GM23248 (cell line): ENCODE data around the gene LRMDA.

Source experiments
- EZH2 ChIP-seq: fragments of 200-600 bp; sonication (generic); IDR thresholded peaks from 2 replicates; pipeline ENCODE4 v1.6.1; 2018; ENCODE audit warnings: antibody characterized with exemption, mild to moderate bottlenecking; ENCODE audit not compliant: insufficient read depth, poor library complexity, severe bottlenecking
- EZH2phosphoT487 ChIP-seq: fragments of 200-600 bp; sonication (generic); IDR thresholded peaks from 2 replicates; pipeline ENCODE4 v1.6.1; 2018; ENCODE audit warnings: antibody characterized with exemption, moderate library complexity, mild to moderate bottlenecking, low read depth; ENCODE audit not compliant: insufficient read depth

DNA sequence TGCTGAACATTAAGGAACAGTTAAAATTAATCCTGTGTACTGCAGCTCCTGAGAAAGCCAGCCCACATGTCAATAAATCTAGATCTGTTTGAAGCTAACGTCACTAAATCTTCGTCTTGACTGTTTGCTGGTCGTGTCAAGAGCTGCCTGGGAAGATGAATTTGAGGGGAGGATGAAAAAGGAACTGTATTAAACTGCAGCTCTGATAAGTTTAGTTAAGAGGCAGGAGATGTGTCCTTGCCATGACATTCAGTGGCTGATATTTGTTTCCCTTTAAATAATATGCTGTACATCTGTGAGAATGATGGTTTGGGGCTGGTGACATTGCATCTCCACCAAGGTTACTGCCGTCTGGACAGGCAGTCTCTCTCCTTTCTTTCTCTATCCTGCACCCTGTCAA is 435.3 kb downstream of the LRMDA start:
- TF ChIP-seq EZH2 (no peak), EZH2phosphoT487 (no peak)
